ENCODE measurements around the gene MATN3. TPM values are rescaled to one million over a fixed set of nuclear protein-coding genes. Genes with fewer than 3 reads are reported as not detected.

MATN3 gene
- total and polyA plus RNA-seq, 2 of the 13 experiments (the other 11 are each of a cell fraction or from before 2014, with no cell fraction given), result 36.1 to 208 TPM

GRCh38 chr2:20050646-20051531 lies 38.4 kb upstream of the MATN3 start (continued):
- TF ChIP-seq KIAA2018 (CRISPR knock-in tag; IDR thresholded peaks at IDR 0.05; ENCODE audit: borderline replicate concordance), result no peak
- TF ChIP-seq HOXA5 (CRISPR knock-in tag; IDR thresholded peaks at IDR 0.05), result no peak; the same call in 1 of the 2 replicates
- TF ChIP-seq ZBTB34 (CRISPR knock-in tag; IDR thresholded peaks at IDR 0.05), result no peak
- no peak for TF ChIP-seq ATAD3A (CRISPR knock-in tag; IDR thresholded peaks at IDR 0.05)
- no peak for TF ChIP-seq HNRNPLL (IDR thresholded peaks at IDR 0.05; ENCODE audit: low read depth, low read length, poor library complexity, severe bottlenecking)
- TF ChIP-seq NFE2 (CRISPR knock-in tag; IDR thresholded peaks at IDR 0.05), result no peak
- TF ChIP-seq ZBTB43 (CRISPR knock-in tag; conservative IDR thresholded peaks at IDR 0.05), result no peak
- no peak for TF ChIP-seq MEF2D (CRISPR knock-in tag; IDR thresholded peaks at IDR 0.05)
- TF ChIP-seq STAT5B (CRISPR knock-in tag; IDR thresholded peaks at IDR 0.05), result no peak
- no peak for TF ChIP-seq ZNF276 (CRISPR knock-in tag; IDR thresholded peaks at IDR 0.05; ENCODE audit: low read depth)
- peak; percentile 11; the same call in 1 of the 2 replicates for TF ChIP-seq SMC3 (IDR thresholded peaks at IDR 0.05; ENCODE audit: low read length)
- TF ChIP-seq ZSCAN5A (CRISPR knock-in tag; IDR thresholded peaks at IDR 0.05; ENCODE audit: borderline replicate concordance), result no peak

Data from HepG2 (cell line).